ENCODE data around the gene OTUB2. TPM values are rescaled to one million over a fixed set of nuclear protein-coding genes. Genes with fewer than 3 reads are reported as not detected.

The OTUB2 gene
- polyA plus RNA-seq, 1 donor: 0.93 TPM

GRCh38 chr14:94029671-94030203, 3.6 kb downstream of the OTUB2 start:
- H3K4me1 ChIP-seq (ENCODE audit: control insufficient read depth, insufficient read depth, low read length): no peaks in the 10 kb centered on the region
- no peaks in the 10 kb centered on the region for H3K9me3 ChIP-seq (ENCODE audit: control insufficient read depth, low read depth, low read length)
- no peak overlapping the region for H3K27ac ChIP-seq (ENCODE audit: low read length)
- DNase-seq: no peak
- WGBS (ENCODE audit: insufficient coverage, low lambda C conversion rate): 100% methylated on average over 1 of the region's 7 CpGs
- no peak overlapping the region for H3K4me3 ChIP-seq (ENCODE audit: low read length)
- H3K27me3 ChIP-seq (ENCODE audit: control insufficient read depth, insufficient read depth, low read length): no peaks in the 10 kb centered on the region
- H3K36me3 ChIP-seq (ENCODE audit: control insufficient read depth, insufficient read depth, low read length): no peaks in the 10 kb centered on the region

DNA sequence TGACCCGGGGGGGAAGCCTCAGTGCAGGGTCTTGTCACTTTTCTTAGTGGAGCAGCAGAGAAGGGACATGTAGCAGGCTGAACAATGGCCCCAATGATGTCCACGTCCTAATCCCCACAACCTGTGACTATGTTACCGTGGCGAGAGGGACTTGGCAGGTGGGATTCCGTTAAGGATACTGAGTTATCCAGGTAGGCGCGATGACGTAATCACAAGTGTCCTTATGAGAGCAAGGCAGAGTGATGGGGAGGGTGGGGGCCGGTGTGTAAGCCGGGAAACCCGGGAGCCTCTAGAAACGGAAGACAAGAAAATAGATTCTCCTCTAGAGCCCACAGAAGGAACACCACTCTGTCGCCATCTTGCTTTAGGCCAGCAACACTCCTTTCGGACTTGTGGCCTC, 4.4 kb downstream of the OTUB2 start:
- Histone ChIP-seq H3K27me3 (ENCODE audit: control insufficient read depth, insufficient read depth, low read length) (no peaks in the 10 kb centered on the region), H3K9me3 (ENCODE audit: control insufficient read depth, low read depth, low read length) (no peaks in the 10 kb centered on the region), H3K36me3 (ENCODE audit: control insufficient read depth, insufficient read depth, low read length) (no peaks in the 10 kb centered on the region), H3K27ac (ENCODE audit: low read length) (no peak overlapping the region), H3K4me3 (ENCODE audit: low read length) (no peak overlapping the region), H3K4me1 (ENCODE audit: control insufficient read depth, insufficient read depth, low read length) (no peaks in the 10 kb centered on the region)
- no CpG with 5 or more reads among the region's 14 CpGs for WGBS (ENCODE audit: insufficient coverage, low lambda C conversion rate)
- DNase-seq: no peak

DNA sequence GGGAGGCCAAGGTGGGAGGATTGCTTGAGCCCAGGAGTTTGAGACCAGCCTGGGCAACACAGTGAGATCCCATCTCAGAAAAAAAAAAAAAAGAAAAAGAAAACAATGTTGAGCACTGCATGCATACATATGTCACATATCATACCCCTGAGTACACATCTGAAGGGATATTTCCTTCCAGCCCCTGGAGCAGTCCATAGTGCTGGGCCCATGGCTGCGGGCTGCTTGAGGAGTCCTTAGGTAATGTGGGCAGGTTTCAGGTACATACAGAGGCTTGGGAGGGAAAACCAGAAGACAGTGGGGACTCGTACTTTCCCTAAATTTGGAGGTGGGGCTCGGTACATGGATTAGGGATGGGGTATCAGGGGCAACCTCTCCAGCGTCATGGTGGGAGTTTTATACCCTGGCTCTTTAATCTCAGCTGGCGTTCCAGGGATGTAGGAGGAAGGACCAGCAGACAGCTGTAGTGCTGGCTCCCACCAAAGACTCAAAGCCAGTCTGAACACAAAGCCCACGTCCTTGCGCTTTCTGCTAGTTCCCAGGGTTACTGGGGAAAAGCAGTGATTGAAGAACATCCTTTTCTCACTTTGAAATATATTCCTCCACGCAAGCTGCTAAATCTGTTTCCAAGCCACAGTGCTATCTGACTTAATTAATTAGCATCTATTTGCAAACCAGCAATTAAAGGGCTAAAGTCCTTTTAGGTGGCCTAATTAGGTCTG, 5.2 kb downstream of the OTUB2 start:
- Histone ChIP-seq H3K4me3 (ENCODE audit: low read length) (no peak overlapping the region), H3K4me1 (ENCODE audit: control insufficient read depth, insufficient read depth, low read length) (no peaks in the 10 kb centered on the region), H3K9me3 (ENCODE audit: control insufficient read depth, low read depth, low read length) (no peaks in the 10 kb centered on the region), H3K27ac (ENCODE audit: low read length) (no peak overlapping the region), H3K27me3 (ENCODE audit: control insufficient read depth, insufficient read depth, low read length) (no peaks in the 10 kb centered on the region), H3K36me3 (ENCODE audit: control insufficient read depth, insufficient read depth, low read length) (no peaks in the 10 kb centered on the region)
- 86% methylated on average over 1 of the region's 8 CpGs for WGBS (ENCODE audit: insufficient coverage, low lambda C conversion rate)
- no peak for DNase-seq

DNA sequence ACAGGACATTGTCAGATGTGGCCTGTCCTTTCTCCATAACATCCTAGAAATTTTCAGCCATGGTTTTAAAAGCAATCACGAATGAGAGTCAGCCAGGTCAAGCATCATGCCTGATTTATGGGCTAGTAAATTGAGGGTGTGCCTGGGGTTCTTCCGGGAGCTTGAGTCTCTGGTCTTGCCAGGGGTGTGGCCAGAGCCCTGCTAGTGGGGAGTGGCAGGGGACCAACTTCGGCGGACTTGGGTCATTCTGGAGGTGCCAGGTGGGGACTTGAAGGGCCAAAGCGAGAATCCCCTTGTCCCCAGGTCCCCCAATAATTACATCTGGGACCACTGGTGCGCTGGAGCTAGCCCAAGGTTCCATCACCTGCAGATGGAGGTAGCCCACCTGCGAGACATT, 5.7 kb downstream of the OTUB2 start:
- WGBS (ENCODE audit: insufficient coverage, low lambda C conversion rate): 58% methylated on average over 2 of the region's 7 CpGs
- H3K36me3 ChIP-seq (ENCODE audit: control insufficient read depth, insufficient read depth, low read length): no peaks in the 10 kb centered on the region
- no peak for DNase-seq
- no peaks in the 10 kb centered on the region for H3K27me3 ChIP-seq (ENCODE audit: control insufficient read depth, insufficient read depth, low read length)
- no peaks in the 10 kb centered on the region for H3K4me1 ChIP-seq (ENCODE audit: control insufficient read depth, insufficient read depth, low read length)
- no peak overlapping the region for H3K27ac ChIP-seq (ENCODE audit: low read length)
- no peak overlapping the region for H3K4me3 ChIP-seq (ENCODE audit: low read length)
- no peaks in the 10 kb centered on the region for H3K9me3 ChIP-seq (ENCODE audit: control insufficient read depth, low read depth, low read length)

GRCh38 chr14:94034886-94035285, 8.7 kb downstream of the OTUB2 start:
- Histone ChIP-seq H3K9me3 (ENCODE audit: control insufficient read depth, low read depth, low read length) (no peaks in the 10 kb centered on the region), H3K4me1 (ENCODE audit: control insufficient read depth, insufficient read depth, low read length) (no peaks in the 10 kb centered on the region), H3K4me3 (ENCODE audit: low read length) (no peak overlapping the region), H3K27ac (ENCODE audit: low read length) (no peak overlapping the region), H3K36me3 (ENCODE audit: control insufficient read depth, insufficient read depth, low read length) (peaks cover 3% of the 10 kb centered on the region), H3K27me3 (ENCODE audit: control insufficient read depth, insufficient read depth, low read length) (no peaks in the 10 kb centered on the region)
- WGBS (ENCODE audit: insufficient coverage, low lambda C conversion rate): no CpG with 5 or more reads among the region's 3 CpGs
- DNase-seq: no peak

DNA sequence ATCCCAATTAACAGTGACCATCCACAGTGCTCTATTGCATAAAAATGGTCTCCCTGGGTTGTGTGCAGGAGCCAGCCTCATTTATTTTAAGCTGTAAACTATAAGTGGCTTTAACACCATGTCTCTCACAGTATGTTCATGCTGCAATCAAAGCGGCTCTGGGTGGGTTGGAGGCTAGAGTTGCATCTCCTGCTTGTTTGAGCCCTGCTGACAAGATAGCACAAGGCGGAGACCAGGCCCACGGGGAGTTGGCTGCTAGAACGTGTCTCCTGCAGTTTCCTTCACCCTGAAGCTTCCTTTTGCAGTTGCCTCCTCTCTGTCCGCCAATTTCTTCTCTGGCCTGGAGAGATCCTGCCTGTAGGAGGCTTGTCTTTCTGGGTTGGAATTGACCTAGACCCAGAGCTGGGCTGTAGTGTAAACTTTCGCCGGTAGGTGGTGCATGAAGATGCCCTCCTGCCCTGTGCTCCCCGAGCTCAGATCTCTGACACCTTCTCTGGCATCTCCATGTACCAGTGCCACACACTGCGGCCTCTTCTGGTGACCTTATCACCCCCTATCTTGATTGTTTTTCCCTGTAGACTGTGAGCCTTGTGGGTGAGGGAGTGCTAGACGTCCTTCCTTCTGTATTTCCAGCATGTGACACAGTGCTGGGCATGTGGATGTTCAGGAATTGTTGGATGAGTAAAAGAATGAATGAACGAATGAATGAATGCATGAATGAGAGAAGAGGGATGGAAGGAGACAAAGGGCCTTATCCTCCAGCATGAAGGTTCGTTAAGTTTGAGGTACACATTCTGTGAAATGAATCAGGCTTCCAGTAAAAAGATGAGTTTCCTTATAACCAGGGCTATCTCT, 10.4 kb downstream of the OTUB2 start:
- Histone ChIP-seq H3K9me3 (ENCODE audit: control insufficient read depth, low read depth, low read length) (no peaks in the 10 kb centered on the region), H3K4me3 (ENCODE audit: low read length) (no peak overlapping the region), H3K27me3 (ENCODE audit: control insufficient read depth, insufficient read depth, low read length) (no peaks in the 10 kb centered on the region), H3K4me1 (ENCODE audit: control insufficient read depth, insufficient read depth, low read length) (no peaks in the 10 kb centered on the region), H3K36me3 (ENCODE audit: control insufficient read depth, insufficient read depth, low read length) (peaks cover 5% of the 10 kb centered on the region), H3K27ac (ENCODE audit: low read length) (no peak overlapping the region)
- DNase-seq: peak; percentile 55 to 58
- WGBS (ENCODE audit: insufficient coverage, low lambda C conversion rate): 33% methylated on average over 1 of the region's 12 CpGs

DNA sequence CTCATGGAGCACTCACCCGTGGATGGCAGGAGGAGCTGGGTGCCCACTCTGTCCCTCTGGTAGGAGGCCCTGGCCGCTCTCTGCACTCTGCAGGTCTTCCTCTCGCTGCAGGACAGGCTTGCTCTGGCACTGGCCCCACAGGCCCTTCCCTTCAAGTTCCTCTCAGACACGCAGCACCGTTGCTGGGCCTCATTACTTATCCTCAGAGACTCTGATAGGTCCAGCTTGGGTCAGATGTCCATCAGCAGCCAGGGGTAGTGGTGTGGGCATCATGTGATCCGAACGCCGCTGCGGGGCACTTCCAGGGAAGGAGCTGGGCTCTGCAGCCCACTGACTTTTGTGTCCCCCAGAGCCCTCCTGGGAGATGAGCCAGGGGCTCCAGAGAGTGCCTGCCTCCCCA, 11.8 kb downstream of the OTUB2 start:
- Histone ChIP-seq H3K4me3 (ENCODE audit: low read length) (no peak overlapping the region), H3K36me3 (ENCODE audit: control insufficient read depth, insufficient read depth, low read length) (peaks cover 5% of the 10 kb centered on the region), H3K4me1 (ENCODE audit: control insufficient read depth, insufficient read depth, low read length) (no peaks in the 10 kb centered on the region), H3K9me3 (ENCODE audit: control insufficient read depth, low read depth, low read length) (no peaks in the 10 kb centered on the region), H3K27ac (ENCODE audit: low read length) (no peak overlapping the region), H3K27me3 (ENCODE audit: control insufficient read depth, insufficient read depth, low read length) (no peaks in the 10 kb centered on the region)
- no CpG with 5 or more reads among the region's 9 CpGs for WGBS (ENCODE audit: insufficient coverage, low lambda C conversion rate)
- no peak for DNase-seq

- no peaks in the 10 kb centered on the region for H3K9me3 ChIP-seq (ENCODE audit: control insufficient read depth, low read depth, low read length)
- no peak overlapping the region for H3K27ac ChIP-seq (ENCODE audit: low read length)
- H3K27me3 ChIP-seq (ENCODE audit: control insufficient read depth, insufficient read depth, low read length): no peaks in the 10 kb centered on the region
- no peaks in the 10 kb centered on the region for H3K4me1 ChIP-seq (ENCODE audit: control insufficient read depth, insufficient read depth, low read length)
- WGBS (ENCODE audit: insufficient coverage, low lambda C conversion rate): no CpG with 5 or more reads among the region's 7 CpGs
- DNase-seq: no peak
- H3K4me3 ChIP-seq (ENCODE audit: low read length): no peak overlapping the region
- peaks cover 8% of the 10 kb centered on the region for H3K36me3 ChIP-seq (ENCODE audit: control insufficient read depth, insufficient read depth, low read length)
Observed at GRCh38 chr14:94038510-94038909, 12.4 kb downstream of the OTUB2 start.

GRCh38 chr14:94038921-94039629, 12.9 kb downstream of the OTUB2 start:
- H3K4me3 ChIP-seq (ENCODE audit: low read length): no peak overlapping the region
- H3K4me1 ChIP-seq (ENCODE audit: control insufficient read depth, insufficient read depth, low read length): no peaks in the 10 kb centered on the region
- peaks cover 12% of the 10 kb centered on the region for H3K36me3 ChIP-seq (ENCODE audit: control insufficient read depth, insufficient read depth, low read length)
- H3K27me3 ChIP-seq (ENCODE audit: control insufficient read depth, insufficient read depth, low read length): no peaks in the 10 kb centered on the region
- H3K27ac ChIP-seq (ENCODE audit: low read length): no peak overlapping the region
- H3K9me3 ChIP-seq (ENCODE audit: control insufficient read depth, low read depth, low read length): no peaks in the 10 kb centered on the region
- WGBS (ENCODE audit: insufficient coverage, low lambda C conversion rate): 80% methylated on average over 1 of the region's 11 CpGs
- DNase-seq: no peak

GRCh38 chr14:94040247-94040646, 14.1 kb downstream of the OTUB2 start:
- Histone ChIP-seq H3K4me3 (ENCODE audit: low read length) (no peak overlapping the region), H3K9me3 (ENCODE audit: control insufficient read depth, low read depth, low read length) (no peaks in the 10 kb centered on the region), H3K36me3 (ENCODE audit: control insufficient read depth, insufficient read depth, low read length) (peaks cover 18% of the 10 kb centered on the region), H3K4me1 (ENCODE audit: control insufficient read depth, insufficient read depth, low read length) (no peaks in the 10 kb centered on the region), H3K27ac (ENCODE audit: low read length) (no peak overlapping the region), H3K27me3 (ENCODE audit: control insufficient read depth, insufficient read depth, low read length) (no peaks in the 10 kb centered on the region)
- no CpG with 5 or more reads among the region's 5 CpGs for WGBS (ENCODE audit: insufficient coverage, low lambda C conversion rate)
- DNase-seq: no peak

Measured in large intestine (tissue), 3 donors.